ENCODE data around the gene DTD1.

GRCh38 chr20:18805881-18806280 is 218.0 kb downstream of the DTD1 start:
- no peak for TF ChIP-seq POLR2A (IDR thresholded peaks at IDR 0.05)
- TF ChIP-seq POLR2AphosphoS5 (IDR thresholded peaks at IDR 0.05), result no peak
- no peak for TF ChIP-seq CTCF (IDR thresholded peaks at IDR 0.05)
